HepG2 (cell line): Measurements from ENCODE around the gene FAM219A. TPM values are rescaled to one million over a fixed set of nuclear protein-coding genes. Genes with fewer than 3 reads are reported as not detected.
A peak's percentile ranks its signal among the peaks of the same experiment; 100 is the strongest.

Source experiments
- HNRNPH1 ChIP-seq: fragments of 200-400 bp; formaldehyde crosslinking; optimal IDR thresholded peaks from 2 replicates; pipeline ENCODE3; 2017; ENCODE audit warnings: mild to moderate bottlenecking, low read depth, low read length
- IKZF4 ChIP-seq: sonication (generic); formaldehyde crosslinking; IDR thresholded peaks from 2 replicates; pipeline ENCODE4 v1.5.1; 2020; ENCODE audit warnings: borderline replicate concordance, mild to moderate bottlenecking, low read depth, missing genetic modification reagents; ENCODE audit errors: not compliant biosample characterization
- KDM6A ChIP-seq: IDR thresholded peaks from 2 replicates; pipeline ENCODE4 v1.6.1; 2016; ENCODE audit warnings: low read depth
- PAWR ChIP-seq: sonication (generic); formaldehyde crosslinking; IDR thresholded peaks from 2 replicates; pipeline ENCODE4 v1.4.0; 2020; ENCODE audit warnings: missing genetic modification reagents, mild to moderate bottlenecking, borderline replicate concordance
- PHF20 ChIP-seq: sonication (generic); formaldehyde crosslinking; IDR thresholded peaks from 2 replicates; pipeline ENCODE4 v1.5.0; 2020; ENCODE audit warnings: mild to moderate bottlenecking, missing genetic modification reagents
- RBM39 ChIP-seq: fragments of 200-400 bp; formaldehyde crosslinking; IDR thresholded peaks from one replicate; pipeline ENCODE4 v1.6.1; 2018; ENCODE audit warnings: antibody characterized with exemption, mild to moderate bottlenecking, low read depth, low read length; ENCODE audit not compliant: poor library complexity, severe bottlenecking
- SOX13 ChIP-seq, 3 experiments: fragments of 450-650 bp in 1 of 3; sonication (generic) in 1 of 3; formaldehyde crosslinking in 1 of 3; IDR thresholded peaks in 2 of 3; conservative IDR thresholded peaks in 1 of 3; 2 replicates each; pipeline versions ENCODE4 v1.5.0 to v1.6.1; 2016 to 2020; ENCODE audit warnings: antibody characterized with exemption in 1 of 3, mild to moderate bottlenecking in 1 of 3, missing compliant biosample characterization in 1 of 3, missing genetic modification reagents in 1 of 3, moderate library complexity in 1 of 3
- SOX5 ChIP-seq: IDR thresholded peaks from 2 replicates; pipeline ENCODE4 v1.6.1; 2016; ENCODE audit warnings: borderline replicate concordance
- SYNCRIP ChIP-seq: fragments of 200-400 bp; formaldehyde crosslinking; IDR thresholded peaks from 2 replicates; pipeline ENCODE4 v1.6.1; 2018; ENCODE audit warnings: mild to moderate bottlenecking, low read depth, low read length; ENCODE audit not compliant: insufficient read depth
- TBL1XR1 ChIP-seq: fragments of 150-350 bp; IDR thresholded peaks from 2 replicates; pipeline ENCODE4 v1.6.1; 2014; ENCODE audit warnings: borderline replicate concordance, low read length; ENCODE audit not compliant: partially characterized antibody
- ZNF230 ChIP-seq: sonication (generic); formaldehyde crosslinking; IDR thresholded peaks from 2 replicates; pipeline ENCODE4 v1.4.0; 2020; ENCODE audit warnings: mild to moderate bottlenecking, missing genetic modification reagents
- ZNF317 ChIP-seq: sonication (generic); formaldehyde crosslinking; IDR thresholded peaks from 2 replicates; pipeline ENCODE4 v1.5.0; 2020; ENCODE audit warnings: mild to moderate bottlenecking, missing genetic modification reagents
- ZNF775 ChIP-seq: sonication (generic); formaldehyde crosslinking; IDR thresholded peaks from 2 replicates; pipeline ENCODE4 v1.4.0; 2020; ENCODE audit warnings: missing genetic modification reagents, mild to moderate bottlenecking, moderate library complexity, borderline replicate concordance
- polyA plus RNA-seq, 8 experiments: library from polyadenylated mRNA; depleted of rRNA in 3 of 8; stranded (reverse) in 7 of 8; unstranded in 1 of 8; fragments of >200 nt; fragmentation: Illumina TruSeq in 4 of 8; extraction: Trizol in 4 of 8; gene quantifications; 2 replicates each; pipeline versions ENCODE4 v1.2.1 to v1.2.3, GENCODE V29; 2011 to 2016; ENCODE audit warnings: low read depth in 4 of 8, missing spikeins in 1 of 8, mixed read lengths in 1 of 8; ENCODE audit not compliant: insufficient read depth in 1 of 8
- total RNA-seq, 5 experiments: library from RNA; depleted of rRNA; stranded (reverse); fragments of >200 nt; fragmentation: Illumina TruSeq; extraction: Trizol; gene quantifications; 2 replicates each; pipeline ENCODE4 v1.2.3, GENCODE V29; 2016; ENCODE audit warnings: low read depth in 1 of 5
- TF ChIP-seq, protein P1 (sequence below): sonication (generic); formaldehyde crosslinking; IDR thresholded peaks from 2 replicates; pipeline ENCODE4 v1.8.0; 2022; ENCODE audit warnings: missing genetic modification reagents, low read depth, mild to moderate bottlenecking, borderline replicate concordance
- TF ChIP-seq, protein P2 (sequence below): sonication (generic); formaldehyde crosslinking; IDR thresholded peaks from 2 replicates; pipeline ENCODE4 v1.9.0; 2022; ENCODE audit warnings: low read depth, missing genetic modification reagents
- TF ChIP-seq, protein P3 (sequence below): sonication (generic); formaldehyde crosslinking; conservative IDR thresholded peaks from 2 replicates; pipeline ENCODE4 v1.4.0; 2020; ENCODE audit warnings: missing genetic modification reagents
- TF ChIP-seq, protein P4 (sequence below): sonication (generic); formaldehyde crosslinking; IDR thresholded peaks from 2 replicates; pipeline ENCODE4 v1.4.0; 2020; ENCODE audit warnings: missing genetic modification reagents
- TF ChIP-seq, protein P5 (sequence below): sonication (generic); formaldehyde crosslinking; IDR thresholded peaks from 2 replicates; pipeline ENCODE4 v1.5.0; 2020; ENCODE audit warnings: missing genetic modification reagents

The FAM219A gene
- total and polyA plus RNA-seq, 2 of the 13 experiments (the other 11 are each of a cell fraction or from before 2014, with no cell fraction given) = 3.9 to 6.4 TPM

DNA sequence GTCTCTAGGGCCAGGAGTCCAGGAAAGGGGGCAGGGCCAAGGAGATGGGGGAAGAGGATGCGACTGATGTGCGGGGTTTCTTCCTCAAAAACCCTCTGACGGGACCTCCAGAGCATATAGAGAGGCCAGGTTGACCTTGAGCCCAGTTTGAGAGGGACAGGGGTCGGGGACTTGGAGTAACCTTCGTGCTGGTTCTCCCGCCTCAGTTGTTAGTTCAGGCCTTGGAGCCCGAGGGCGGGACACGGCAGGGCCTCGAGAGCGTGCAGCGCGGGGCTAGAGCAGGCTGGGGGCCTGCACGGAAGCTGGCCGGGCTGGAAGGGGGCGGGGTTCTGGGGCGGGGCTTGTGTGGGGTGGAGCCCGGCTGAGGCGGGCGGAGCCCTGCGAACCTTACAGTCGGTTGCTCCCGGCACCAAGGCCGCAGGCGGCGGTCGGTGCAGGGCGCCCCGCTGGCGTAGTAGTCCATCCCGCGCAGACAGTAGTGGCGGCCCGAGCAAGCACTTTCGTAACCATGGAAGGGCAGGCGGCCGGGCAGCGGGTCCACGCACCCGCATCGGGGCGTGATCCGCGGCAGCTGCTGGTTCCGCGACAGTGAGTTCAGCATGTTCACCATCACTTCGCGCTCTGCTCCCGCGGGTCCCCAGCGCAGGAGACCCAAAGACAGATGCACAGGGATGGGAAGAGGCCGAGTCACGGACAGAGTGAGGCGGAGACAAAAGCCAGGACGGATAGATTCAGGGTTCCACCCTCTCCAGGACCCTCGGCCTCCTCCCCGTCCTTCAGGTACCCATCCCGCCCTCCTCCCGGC lies 77.7 kb downstream of the FAM219A start (continued):
- TF ChIP-seq, protein P1, sequence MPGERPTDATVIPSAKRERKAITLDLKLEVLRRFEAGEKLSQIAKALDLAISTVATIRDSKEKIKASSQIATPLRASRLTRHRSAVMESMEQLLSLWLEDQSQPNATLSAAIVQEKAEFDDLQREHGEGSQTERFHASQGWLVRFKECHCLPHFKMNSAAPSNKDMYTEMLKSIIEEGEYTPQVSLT (CRISPR knock-in tag) = no peak
- TF ChIP-seq PHF20 (CRISPR knock-in tag) (no peak), IKZF4 (CRISPR knock-in tag) (peak; percentile 82), ZNF317 (CRISPR knock-in tag) (no peak; the same call in 1 of the 2 replicates), SOX5 (peak; percentile 23; the same call in 1 of the 2 replicates), ZNF775 (CRISPR knock-in tag) (no peak), HNRNPH1 (no peak), KDM6A (CRISPR knock-in tag) (no peak), RBM39 (peak; percentile 35), SYNCRIP (no peak), SOX13 (IDR thresholded peaks at IDR 0.05) (no peak), SOX13 (CRISPR knock-in tag; conservative IDR thresholded peaks at IDR 0.05 in 1 of 2, IDR thresholded peaks at IDR 0.05 in 1 of 2) (no peak; a peak in 1 of 4 replicates), ZNF230 (CRISPR knock-in tag) (no peak), PAWR (no peak), TBL1XR1 (no peak)
- TF ChIP-seq, protein P2, sequence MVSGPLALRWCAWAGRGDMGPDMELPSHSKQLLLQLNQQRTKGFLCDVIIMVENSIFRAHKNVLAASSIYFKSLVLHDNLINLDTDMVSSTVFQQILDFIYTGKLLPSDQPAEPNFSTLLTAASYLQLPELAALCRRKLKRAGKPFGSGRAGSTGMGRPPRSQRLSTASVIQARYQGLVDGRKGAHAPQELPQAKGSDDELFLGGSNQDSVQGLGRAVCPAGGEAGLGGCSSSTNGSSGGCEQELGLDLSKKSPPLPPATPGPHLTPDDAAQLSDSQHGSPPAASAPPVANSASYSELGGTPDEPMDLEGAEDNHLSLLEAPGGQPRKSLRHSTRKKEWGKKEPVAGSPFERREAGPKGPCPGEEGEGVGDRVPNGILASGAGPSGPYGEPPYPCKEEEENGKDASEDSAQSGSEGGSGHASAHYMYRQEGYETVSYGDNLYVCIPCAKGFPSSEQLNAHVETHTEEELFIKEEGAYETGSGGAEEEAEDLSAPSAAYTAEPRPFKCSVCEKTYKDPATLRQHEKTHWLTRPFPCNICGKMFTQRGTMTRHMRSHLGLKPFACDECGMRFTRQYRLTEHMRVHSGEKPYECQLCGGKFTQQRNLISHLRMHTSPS (CRISPR knock-in tag) = no peak
- TF ChIP-seq, protein P3, sequence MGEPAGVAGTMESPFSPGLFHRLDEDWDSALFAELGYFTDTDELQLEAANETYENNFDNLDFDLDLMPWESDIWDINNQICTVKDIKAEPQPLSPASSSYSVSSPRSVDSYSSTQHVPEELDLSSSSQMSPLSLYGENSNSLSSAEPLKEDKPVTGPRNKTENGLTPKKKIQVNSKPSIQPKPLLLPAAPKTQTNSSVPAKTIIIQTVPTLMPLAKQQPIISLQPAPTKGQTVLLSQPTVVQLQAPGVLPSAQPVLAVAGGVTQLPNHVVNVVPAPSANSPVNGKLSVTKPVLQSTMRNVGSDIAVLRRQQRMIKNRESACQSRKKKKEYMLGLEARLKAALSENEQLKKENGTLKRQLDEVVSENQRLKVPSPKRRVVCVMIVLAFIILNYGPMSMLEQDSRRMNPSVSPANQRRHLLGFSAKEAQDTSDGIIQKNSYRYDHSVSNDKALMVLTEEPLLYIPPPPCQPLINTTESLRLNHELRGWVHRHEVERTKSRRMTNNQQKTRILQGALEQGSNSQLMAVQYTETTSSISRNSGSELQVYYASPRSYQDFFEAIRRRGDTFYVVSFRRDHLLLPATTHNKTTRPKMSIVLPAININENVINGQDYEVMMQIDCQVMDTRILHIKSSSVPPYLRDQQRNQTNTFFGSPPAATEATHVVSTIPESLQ (CRISPR knock-in tag) = no peak
- TF ChIP-seq, protein P4, sequence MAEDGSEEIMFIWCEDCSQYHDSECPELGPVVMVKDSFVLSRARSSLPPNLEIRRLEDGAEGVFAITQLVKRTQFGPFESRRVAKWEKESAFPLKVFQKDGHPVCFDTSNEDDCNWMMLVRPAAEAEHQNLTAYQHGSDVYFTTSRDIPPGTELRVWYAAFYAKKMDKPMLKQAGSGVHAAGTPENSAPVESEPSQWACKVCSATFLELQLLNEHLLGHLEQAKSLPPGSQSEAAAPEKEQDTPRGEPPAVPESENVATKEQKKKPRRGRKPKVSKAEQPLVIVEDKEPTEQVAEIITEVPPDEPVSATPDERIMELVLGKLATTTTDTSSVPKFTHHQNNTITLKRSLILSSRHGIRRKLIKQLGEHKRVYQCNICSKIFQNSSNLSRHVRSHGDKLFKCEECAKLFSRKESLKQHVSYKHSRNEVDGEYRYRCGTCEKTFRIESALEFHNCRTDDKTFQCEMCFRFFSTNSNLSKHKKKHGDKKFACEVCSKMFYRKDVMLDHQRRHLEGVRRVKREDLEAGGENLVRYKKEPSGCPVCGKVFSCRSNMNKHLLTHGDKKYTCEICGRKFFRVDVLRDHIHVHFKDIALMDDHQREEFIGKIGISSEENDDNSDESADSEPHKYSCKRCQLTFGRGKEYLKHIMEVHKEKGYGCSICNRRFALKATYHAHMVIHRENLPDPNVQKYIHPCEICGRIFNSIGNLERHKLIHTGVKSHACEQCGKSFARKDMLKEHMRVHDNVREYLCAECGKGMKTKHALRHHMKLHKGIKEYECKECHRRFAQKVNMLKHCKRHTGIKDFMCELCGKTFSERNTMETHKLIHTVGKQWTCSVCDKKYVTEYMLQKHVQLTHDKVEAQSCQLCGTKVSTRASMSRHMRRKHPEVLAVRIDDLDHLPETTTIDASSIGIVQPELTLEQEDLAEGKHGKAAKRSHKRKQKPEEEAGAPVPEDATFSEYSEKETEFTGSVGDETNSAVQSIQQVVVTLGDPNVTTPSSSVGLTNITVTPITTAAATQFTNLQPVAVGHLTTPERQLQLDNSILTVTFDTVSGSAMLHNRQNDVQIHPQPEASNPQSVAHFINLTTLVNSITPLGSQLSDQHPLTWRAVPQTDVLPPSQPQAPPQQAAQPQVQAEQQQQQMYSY (CRISPR knock-in tag) = no peak
- TF ChIP-seq, protein P5, sequence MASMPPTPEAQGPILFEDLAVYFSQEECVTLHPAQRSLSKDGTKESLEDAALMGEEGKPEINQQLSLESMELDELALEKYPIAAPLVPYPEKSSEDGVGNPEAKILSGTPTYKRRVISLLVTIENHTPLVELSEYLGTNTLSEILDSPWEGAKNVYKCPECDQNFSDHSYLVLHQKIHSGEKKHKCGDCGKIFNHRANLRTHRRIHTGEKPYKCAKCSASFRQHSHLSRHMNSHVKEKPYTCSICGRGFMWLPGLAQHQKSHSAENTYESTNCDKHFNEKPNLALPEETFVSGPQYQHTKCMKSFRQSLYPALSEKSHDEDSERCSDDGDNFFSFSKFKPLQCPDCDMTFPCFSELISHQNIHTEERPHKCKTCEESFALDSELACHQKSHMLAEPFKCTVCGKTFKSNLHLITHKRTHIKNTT (CRISPR knock-in tag) = no peak
